Cerebellar cortex (tissue), 1 donor: ENCODE measurements around the gene RAC2.

Source experiments
- DNase-seq: peaks from one replicate; pipeline ENCODE4 v3.0.0-alpha.2; 2015; ENCODE audit warnings: low spot score

Gene RAC2

DNA sequence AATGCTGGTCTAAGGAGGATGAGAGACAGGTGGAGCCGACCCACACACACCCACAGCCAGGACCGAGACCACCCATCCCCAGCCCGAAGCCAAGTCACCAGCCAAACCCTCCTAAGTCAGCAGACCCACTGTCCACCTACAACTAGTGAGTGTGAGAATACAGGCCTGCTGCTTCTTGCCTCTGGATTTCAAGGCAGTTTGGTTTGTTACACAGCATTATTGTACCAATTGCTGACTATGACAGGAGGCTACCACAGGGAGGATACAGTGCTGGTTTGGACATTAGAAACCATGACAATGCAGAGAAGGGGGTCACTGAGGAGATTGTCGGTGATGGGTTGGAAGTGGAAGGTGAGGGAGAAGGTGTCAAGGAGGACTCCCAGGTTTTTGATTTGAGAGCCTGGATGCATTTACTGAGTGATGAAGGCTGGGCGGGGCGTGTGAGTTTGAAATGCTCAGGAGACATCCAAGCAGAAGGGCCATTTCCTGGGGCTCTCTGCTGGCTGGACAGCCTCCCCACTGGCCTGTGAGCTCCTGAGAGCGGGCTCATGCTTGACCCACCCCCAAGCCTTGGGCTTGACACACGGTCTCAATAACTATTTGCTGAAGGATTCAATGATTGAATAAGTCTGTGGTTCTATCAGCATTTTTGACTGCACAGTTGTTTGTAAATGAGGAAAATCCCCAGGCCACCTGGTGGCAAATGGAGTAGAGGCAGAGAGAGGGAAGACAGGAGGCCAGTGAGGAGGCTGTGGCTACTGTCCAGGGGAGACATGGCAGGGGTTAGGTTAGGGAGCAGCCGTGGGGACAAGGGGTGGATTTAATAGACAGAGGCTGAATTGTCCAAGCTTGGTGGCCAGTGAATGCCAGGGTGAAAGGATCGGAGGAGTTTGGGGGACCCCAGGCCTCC lies 22.4 kb downstream of the RAC2 start:
- DNase-seq: no peak

DNA sequence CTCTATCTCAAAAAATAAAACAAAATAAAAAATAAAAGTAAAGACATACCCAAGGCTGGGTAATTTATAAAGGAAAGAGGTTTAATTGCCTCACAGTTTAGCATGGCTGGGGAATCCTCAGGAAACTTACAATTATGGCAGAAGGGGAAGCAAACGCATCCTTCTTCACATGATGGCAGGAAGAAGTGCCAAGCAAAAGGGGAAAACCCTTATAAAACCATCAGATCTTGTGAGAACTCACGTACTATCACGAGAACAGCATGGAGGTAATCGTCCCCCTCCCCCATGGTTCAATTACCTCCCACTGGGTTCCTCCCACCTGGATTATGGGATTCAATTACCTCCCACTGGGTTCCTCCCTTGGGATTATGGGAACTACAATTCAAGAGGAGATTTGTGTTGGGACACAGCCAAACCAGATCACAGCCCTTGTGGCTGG lies 23.5 kb downstream of the RAC2 start:
- DNase-seq: no peak

DNA sequence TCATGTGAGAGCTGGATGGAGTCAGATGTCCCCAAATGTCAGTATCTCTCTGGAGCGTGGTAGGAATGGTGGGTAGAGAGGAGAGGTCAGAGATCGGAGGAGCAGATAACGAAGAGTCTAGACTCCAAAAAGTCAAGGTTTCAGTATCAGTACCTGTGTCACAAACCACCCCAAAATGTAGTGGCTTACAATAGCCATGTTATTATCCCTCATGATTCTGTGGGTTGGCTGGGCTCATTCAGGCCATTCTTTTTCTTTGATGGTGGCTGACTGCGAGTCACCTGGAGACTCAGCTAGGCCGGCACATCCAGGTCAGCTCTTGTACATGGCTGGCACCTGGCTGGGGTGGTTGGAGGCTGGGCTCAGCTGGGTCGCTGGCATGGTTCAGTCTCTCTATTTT lies 24.5 kb downstream of the RAC2 start:
- no peak for DNase-seq

DNA sequence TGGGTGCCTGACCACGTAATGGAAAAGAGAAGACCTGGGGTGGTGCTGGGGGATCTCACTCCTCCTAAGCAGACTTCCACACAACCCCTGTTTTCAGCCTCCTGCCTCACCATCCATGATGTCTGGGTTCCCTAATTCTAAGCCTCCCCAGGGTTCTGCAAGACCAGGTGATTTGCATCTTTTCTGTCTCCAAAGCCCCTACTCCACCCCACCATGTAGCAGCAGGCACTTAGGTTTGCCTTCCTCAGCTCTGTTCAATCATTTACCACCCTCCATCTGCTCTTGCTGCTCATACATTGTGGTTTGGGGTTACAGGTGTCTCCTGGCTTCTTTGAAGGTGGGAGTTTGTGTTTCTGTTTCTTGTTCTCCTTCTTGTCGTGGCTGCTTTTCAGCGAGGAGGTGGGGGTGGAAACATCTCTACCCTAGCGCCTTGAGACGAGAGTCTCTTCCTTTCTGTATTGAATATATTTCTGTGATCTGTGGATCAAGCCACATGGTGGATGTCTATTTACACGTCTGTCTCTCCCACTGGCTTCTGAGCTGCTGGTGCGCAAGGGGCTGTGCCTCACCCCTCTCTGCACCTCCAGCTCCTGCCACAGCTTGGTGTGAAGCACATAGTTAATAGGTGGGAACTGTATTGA lies 25.2 kb downstream of the RAC2 start:
- DNase-seq: no peak

DNA sequence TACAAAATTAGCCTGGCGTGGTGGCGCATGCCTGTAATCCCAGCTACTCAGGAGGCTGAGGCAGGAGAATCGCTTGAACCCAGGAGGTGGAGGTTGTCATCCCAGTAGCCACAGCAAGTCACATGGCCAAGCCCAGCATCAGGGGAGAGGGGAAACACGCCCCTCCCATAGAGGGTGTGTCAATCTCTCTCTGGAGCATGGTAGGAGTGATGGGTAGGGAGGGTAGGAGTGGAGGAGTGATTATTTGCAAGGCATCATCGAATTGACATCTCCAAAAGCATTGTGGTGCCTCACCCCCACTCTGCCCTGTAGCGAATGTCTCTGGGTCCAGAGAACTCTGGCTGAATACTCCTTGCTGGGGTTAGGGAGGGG lies 25.7 kb downstream of the RAC2 start:
- no peak for DNase-seq

DNA sequence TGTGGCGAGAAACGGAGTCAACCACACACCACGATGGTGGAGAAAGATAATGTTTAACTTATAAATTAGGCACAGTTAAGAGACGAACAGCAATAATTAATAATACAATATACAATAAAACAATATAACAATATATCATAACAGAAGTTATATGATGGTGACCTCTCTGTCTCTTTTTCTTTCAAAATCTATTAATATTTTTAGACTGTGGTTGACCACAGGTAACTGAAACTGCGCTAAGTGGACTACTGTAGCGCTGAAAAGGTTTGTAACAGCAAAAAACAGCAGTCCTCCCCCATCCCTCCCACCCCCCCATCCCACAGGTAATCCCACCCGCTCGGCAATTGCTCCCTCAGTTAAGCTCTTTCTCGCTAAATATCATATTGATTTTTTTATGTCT lies 28.2 kb downstream of the RAC2 start:
- no peak for DNase-seq

DNA sequence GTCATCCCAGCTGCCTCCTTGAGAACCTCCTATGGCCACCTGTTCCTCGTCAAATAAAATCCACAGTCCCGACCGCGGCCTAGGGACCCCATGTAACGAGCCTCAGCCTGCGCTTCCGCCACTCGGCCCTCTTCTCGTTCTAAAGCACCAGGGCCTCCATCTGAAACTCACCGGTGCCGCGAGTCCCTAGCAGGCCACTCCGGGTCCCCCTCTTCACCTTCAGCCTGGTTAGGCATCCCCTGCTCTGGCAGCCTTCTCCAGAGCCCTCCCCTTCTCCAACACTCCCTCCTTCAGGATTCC lies 29.4 kb downstream of the RAC2 start:
- no peak for DNase-seq

DNA sequence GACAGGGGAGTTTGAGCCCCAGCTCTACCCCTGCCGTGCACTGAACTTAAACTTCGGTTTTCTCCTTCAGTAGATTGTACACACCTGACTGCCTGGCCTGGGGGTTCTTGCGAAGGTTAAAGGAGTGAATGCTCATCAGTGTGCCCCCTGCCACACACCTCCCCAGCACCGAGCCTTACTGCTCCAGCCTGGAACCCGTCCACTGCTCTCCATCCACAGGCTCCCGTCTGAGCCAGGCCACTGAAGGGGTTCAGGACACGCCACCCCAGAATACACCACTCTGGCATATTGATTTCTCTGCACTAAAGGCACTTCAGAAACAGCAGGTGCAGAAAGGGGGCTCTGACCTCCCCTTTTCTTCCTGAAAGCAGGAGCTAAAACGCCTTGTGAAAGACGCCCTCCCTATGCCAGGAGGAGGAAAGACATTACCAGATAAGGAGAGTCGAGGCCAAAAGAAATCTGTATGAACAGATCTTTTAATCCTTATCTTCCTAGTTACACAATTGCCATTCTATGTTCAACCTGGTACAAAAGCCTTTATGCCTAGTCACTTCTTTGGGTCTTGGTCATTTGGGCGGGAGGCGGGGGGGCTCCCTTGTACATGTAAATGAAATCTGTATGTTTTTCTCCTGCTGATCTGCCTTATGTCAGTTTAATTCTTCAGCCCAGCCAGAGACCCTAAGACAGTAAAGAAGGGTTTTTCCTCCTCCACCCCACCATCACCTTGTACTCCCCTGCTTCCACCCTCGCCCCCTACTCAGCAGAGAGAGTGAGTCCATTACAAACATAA lies 29.9 kb downstream of the RAC2 start:
- no peak for DNase-seq

DNA sequence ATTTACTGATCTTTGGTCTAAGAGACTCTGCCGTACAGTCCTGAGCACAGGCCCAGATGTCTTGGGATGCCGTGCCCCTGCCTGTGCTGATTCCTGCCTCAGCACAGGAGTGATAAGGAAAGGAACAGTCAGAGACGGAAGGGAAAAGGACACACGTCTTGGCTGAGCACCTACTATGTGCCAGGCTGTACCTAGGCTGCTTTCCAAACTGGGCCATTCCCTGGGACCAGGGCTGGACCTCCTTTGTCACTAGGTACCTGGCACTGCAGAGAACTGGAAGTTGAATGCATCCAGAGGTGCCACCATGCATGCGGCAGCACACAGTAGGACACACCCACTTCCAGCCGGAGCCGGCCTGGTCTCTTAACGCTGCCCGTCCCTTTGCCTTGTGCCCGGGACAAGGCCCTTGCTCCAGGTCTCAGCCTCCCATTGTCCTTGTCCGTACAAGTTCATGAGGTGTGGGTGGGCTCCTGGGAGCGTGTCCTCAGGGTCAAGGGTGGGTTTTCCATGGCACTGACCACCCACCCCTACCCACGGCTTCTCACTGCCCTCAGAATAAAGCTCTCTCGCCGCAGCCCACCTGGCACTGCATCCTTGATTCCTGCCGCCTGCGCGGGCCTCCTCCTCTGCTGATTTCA lies 30.7 kb downstream of the RAC2 start:
- no peak for DNase-seq

DNA sequence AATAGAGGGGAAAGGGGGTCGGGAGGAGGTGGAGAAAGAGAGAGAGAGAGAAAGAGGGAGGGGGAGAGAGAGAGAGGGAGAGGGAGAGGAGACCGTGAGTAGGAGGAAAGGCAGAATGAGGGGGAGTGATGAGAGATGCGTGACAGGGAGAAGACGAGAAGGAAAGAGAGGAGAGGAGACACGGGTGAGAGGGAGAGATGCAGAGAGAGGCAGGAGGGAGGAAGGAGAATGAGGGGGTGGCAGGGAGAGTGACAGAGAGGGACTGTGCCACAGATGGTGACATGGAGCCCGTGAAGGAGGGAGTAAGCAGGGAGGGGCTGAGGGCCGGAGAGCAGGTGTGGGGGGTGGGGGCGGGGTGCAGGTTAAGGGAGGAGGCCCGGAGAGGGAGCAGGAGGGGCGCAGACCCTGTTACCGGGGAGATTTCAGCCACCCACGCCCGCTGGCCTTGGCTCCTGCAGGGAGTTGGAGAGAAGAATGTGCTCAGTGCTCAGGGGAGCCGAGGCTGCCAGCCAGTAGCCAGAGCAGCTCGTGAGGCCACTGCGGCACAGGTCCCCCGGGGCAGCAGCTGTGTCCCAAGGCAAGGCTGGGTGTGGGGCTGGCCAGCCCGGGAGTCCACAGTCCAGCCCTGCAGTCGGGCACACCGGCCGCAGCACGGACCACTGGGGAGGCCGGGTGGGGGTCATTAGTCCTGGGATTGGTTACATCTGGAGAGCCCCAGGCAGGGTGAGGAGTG lies 31.7 kb downstream of the RAC2 start, which contains the start of gene SSTR3:
Gene SSTR3, minus strand, starts transcription at position 304 of the 733 bp plus-strand sequence. CDS start 4,674 bp downstream, outside the sequence.
- no peak for DNase-seq

DNA sequence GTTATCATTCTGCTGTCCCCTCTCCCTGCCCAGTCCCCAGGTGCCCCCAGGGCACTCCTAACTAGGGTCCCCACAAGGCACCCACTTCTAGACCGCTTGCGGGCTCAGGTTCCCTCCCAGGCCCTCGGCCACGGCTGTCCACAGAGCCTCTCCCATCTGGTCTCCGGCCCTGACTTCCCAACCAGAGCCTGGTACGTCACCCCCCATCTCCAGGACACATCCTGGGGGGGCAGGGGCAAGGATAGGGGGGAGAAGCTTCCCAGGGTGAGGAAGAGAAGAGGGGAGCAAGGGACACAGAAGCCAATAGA lies 32.2 kb downstream of the RAC2 start:
- DNase-seq: no peak

DNA sequence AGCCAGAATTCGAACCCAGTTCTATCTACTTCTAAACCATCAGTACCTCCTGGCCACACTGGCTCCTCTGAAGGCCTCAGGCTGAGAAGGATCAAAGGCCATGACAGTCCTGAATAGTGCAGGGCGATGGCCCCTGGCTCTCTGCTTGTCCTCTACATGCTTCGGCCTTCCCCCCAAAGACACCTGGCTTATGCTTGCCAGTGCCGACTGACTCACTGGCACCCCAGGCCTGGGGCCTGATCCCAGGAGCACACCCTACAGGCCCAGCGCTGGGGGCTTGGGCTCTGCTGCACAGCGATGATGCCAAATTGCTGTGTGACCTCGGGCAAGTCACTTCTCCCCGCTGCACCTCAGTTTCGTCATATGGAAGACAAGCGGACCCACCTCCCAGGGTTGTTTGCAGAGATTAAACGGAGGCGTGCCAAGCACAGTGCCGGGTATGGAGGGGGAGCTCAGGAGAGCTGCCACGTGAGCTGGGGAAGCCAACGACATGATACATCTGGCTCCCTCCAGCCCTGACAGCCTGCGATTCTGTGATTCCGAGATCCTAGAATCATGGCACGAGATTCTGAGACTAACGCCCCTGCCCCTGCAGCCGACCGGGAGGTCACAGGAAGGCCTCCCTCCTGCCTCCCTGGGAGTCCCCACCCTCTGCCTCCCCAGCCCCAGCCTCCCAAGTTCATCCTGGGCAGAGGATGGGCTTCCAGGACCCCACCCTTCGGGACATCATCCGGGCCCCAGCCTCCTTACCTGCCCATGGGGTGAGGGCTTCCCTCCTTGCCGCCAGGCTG lies 32.8 kb downstream of the RAC2 start:
- DNase-seq: no peak

DNA sequence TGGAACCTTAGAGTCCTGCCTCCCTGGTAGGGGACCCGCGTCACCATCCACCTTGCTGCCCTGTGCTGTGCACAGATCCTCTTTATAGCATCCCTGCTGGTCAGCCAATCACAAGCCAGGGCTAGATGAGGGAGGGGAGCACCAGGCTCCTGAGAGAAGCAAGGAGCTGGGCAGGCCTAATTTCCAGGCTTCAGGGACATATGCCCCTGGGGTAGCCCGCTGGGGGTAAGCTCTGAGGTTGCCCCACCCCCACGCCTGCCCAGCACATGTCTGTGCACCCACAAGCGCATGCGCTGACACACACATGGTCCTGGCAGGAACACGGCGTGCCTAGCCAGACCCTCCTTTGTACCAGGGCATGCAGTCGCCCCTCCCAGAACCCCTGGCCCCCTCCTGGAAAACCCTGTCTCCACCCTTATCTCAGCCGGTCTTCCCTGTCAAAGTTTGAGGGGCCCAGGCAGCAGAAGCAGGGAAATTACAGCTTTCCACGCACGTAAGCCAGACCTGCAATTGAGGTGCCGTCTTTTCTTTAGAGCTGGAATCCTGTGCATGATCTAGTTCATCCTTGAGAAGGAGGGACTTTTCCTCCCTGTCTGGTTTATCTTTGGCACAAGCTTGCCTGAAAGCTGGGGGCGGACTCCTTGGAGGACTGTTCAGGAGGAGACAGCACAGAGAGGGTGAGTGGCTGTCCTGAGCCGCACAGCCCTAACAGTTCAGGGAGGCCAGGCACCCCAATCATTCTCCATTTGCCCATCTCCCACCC lies 33.8 kb downstream of the RAC2 start:
- peak; percentile 37 for DNase-seq

DNA sequence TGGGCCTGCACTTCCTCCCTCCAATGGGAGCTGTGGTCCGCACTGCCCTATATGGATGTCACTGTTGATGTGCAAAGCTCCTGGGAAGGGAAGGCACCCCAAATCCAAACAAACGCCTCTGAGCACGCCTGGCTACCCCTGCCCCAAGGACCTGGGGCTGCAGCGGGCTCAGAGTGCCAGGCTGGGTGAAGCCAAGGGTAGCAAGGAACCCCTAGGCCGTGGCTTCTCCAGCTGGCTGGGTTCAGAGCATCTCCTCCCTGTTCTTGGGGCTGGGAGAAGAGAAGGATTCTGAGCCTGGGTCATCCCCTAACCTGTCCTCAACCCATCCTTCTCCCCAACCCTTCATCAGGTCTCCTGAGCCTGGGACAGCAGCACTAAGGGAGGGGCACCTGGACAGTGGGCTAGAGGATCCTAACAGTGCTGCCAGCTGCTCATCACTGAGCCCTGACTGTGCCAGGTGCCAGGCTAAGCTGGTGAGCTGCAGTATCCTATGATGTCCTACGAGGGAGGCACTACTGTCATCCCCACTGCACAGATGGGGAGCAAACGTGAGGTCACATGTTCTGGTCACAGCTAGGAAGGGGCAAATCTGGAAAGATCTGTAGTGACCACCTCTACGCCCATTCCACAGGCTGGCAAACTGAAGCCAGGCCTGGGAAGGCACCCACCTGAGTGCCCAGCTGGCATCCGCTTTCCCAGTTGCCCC lies 34.8 kb downstream of the RAC2 start:
- no peak for DNase-seq

DNA sequence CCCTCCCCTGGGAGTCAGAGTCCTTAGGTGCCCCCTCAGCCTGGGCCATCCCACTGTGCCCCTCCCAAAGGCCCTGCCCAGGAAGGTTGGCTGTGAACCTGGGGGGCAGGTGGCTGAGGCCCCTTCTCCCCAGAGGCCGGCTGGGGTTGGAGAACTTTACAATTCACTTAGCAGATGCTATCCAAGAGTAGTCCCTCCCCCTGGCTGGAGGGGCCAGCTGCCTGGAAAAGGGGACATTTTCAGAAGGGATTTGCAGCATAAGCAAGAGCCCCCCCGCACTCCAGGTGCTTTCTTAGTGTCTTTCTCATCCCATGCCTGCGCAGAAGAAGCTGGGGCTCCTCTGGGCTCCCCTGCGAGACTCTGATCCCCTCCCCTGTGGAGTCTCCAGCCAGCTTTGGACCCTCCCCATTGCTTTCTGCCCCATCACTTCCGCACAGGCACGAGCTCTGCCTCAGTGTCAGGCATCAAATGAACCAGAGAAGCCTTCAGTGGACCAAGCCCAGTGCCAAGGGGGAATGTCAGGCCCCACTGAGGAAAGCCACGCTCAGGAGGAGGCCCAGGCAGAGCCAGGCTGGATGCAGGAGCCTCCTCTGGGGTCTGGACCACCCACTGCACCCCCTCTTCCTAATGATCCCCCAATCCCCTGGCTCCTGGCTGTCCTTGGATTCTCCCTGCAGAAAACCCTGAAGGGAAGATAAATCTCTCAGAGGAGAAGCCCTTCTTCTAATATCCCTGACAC lies 35.5 kb downstream of the RAC2 start:
- DNase-seq: no peak

DNA sequence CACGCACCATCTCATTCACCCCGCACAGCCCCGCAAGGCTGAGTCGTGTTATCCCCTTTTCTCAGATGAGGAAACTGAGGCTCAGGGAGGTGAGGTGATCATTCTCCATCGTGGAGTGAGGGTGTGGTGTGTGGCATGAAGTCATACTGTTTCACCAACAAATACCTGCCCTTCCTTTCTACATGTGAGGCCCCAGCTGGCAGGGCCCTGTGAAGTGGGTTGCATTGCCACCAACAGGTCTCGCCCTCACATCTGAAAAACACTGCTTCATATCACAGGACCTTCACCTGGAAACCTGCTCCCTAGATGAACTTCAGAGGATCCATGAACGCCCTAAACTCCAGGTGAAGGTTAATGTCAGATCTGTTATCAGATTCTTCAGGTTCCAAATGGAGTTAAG lies 36.1 kb downstream of the RAC2 start:
- DNase-seq: no peak

DNA sequence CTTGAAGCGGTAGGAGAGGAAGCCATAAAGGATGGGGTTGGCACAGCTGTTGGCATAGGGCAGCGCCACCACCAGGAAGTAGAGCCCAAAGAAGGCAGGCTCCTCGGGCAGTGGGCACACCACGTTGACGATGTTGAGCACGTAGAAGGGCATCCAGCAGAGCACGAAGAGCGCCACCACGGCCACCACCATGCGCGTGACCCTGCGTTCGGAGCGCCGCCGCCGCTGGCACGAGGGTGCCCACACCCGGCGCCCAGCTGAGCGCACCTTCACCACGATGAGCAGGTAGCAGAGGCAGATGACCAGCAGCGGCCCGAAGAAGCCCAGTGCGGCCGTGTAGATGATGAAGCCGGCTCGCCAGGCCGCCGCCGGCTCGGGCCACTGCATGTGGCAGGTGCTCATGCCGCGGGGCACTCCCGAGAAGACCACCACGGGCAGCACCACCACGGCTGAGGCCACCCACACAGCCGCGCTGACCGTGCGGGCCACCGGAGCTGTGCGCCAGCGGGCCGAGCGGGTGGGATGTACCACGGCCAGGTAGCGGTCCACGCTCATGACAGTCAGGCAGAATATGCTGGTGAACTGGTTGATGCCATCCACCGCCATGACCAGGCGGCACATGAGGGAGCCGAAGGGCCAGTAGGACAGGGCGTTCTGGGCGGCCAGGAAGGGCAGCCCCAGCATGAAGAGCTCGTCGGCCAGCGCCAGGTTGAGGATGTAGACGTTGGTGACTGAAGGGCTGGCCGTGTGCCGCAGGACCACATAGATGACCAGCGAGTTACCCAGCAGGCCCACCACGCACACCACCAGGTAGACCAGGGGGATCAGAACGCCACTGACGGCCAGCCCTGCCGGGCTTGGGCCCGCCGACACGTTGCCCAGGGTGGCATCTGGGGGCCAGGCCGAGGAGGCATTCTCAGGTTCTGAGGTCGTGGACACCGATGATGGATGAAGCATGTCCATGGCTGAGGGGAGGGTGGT lies 36.9 kb downstream of the RAC2 start:
- no peak for DNase-seq
